NCI-H524 (cell line): ENCODE measurements around the gene CC2D1A.
"Not testable (repeated sequence)": the region's sequence is repeated elsewhere in the genome, so short reads cannot be mapped to it uniquely, and the experiment has no call there.

Experiments
- DNase-seq, 2 experiments: peaks; one replicate each; lab custom pipeline; 2025; lab: John Stamatoyannopoulos, UW

CC2D1A gene

DNA sequence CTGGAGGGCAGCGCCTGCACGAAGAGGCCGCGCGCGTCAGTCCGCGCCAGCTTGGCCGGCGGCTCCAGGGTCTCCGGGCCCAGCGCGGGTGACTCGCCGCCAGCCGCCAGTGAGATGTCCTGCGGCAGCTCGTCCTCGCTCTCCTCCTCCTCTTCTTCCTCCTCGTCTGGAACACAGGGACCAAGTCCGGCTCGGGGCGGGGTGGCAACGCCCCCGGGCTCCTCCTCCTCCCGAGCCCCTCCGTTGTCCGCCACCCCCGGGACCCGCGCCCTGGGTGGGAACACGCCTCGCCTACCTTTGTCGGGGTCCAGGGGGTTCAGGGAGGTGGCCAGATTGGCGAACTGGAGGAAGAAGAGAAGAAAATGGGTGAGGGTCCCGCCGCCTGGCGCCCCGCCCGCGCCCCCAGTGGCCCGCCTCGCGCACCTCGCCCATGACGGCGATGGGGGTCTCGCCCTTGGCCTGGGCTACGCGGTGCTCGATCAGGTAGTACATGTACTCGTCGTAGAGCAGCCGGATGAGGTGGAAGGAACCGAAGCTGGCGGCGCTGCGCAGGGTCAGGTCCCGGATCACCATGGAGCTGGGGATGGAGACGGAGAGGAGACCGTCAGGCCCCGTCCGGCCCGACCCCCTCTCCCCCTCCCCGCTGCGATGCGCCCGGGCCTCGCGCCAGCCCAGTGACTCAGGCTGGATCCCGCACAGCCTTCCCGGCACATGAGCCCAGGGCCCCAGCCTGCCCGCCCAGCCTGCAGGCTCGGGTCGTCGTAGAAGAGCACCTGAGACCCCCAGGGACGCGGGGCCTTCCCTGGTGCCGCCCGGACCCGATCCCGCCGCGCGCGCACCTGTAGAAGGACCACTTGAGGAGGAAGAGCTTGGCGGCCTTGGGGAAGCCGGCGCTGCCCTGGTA, 57.0 kb downstream of the CC2D1A start:
- no peak for DNase-seq

DNA sequence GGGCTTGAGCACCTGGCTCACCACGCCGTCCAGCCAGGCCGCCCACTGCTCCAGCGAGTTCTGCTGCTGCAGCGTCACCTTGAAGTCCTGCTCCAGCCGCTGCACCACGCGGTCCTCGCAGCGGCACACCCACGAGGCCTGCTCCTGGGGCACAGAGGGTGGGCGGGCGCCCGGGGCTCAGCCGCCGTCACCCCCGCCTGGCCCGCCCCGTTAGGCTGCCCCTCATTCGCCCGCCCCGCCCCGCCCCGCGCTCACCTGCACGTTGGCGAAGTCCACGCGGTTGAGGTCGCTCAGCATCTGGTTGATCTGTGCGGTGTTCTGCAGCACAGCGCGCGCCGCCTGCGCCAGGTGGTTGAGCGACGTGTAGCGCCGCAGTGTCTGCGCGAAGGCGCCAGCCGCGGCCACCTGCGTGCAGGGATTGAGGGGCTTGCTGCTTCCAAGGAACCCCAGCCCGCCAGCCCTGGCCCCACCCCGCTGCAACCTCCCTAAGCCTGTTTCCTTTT, 57.7 kb downstream of the CC2D1A start:
- no peak for DNase-seq

DNA sequence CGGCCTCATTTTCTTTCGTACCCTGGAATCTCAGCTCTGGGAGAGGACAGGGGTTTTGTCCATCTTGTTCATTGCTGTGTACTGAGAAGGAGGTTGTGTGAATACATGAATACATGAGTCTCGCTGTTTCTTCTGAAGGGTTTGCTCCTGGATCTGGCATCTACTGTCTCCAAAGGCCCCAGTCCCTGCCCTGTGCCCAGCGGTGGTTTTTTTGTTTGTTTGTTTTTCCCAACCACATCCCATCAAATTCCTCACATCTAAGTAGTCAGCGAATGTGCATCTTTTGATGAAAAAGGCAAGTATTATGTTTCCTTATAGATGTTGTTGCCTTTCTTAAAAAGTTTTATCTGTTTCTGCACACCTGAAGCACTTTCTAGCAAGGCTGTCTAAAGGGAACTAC, 58.8 kb downstream of the CC2D1A start:
- DNase-seq, result no peak

DNA sequence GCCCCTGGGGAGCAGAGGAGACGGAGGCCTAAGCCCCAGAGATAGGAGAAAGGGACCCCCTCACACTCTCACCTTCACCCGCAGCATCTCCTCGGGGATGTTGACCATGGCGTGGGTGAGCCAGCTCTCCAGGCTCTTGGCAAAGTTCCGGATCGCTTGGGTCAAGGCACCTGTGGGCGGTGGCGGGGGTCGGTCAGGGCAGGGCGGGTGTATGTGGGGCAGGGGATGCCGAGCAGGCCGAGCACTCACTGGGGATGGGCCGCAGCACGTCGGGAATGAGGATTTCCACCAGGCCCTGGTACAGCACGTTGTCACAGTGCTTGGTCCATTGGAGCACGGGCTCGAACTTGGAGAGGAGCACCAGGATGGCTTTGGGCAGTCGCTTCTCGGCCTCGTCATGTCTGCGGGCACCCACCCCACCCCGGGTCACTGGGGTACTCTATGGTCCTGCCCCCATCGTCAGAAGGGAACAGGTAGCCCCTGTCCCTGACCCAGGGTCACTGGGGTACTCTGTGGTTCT, 59.4 kb downstream of the CC2D1A start:
- DNase-seq, result no peak

DNA sequence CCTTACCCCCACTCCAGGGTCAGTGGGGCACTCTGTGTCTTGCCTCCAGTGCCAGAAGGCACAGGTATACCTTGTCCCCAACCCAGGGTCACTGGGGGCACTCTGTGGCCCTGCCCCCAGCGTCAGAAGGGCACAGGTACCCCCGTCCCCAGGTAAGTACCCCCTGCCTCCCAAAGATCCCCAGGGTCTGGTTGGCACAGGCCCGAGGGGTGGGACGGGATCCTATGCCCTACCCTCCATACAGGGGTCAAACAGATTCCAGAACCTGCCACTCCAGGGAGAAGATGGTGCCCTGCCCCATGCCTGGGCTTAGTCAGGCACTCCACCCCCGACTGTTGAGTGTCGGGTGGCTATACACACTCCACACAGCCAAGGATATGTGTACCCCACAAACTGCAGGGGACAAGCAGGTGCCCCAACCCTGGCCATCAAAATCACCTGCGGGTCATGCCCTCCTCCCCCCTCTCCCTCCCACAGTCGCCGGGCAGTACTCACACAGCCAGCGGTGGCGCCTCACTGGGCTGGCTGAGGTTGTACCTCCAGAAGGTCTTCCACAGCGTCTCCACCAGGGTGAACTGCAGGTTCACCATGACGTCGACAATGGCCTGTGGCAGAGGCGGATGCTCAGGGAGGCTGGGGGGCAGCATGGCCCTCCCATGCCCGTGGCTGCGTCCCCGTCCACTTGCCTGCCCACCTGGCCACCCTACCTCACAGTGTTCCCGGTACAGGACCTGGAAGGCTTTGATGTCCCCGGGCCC, 60.1 kb downstream of the CC2D1A start:
- no peak for DNase-seq

DNA sequence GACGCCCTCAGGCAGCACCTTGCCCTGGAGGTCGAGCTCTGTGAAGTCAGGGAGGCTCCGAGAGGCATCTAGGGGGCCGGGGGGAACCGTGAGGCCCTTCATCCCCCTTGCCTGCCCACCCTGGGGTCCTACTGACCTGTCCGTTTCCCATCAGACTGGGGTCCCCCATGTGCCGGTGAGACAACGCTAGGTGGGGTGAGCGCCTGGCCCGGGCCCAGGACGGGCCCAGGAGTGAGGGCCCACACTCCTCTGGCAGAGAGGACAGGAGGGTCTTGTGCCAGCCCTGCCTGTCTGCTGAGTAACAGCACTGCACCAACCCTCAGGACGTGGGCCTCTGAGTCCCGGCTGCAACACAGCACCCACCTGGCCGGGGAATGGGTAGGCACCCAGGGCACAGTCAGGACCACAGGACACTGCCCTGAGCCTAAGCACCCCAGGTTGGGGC, 60.7 kb downstream of the CC2D1A start:
- no peak for DNase-seq

DNA sequence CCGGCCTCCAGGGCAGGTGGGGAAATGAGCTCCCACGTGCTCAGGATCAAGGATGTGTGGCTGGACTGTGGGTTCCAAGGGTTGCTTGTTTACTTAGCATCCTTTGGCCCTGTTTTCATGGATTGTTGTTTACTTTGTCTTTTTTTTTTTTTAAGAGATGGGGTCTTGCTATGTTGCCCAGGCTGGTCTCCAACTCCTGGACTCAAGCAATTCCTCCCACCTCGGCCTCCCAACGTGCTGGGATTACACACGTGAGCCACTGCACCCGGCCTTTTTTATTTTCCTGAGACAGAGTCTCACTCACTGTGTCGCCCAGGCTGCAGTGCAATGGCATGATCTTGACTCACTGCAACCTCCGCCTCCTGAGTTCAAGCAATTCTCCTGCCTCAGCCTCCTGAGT, 61.2 kb downstream of the CC2D1A start:
- DNase-seq, result not testable (repeated sequence)

DNA sequence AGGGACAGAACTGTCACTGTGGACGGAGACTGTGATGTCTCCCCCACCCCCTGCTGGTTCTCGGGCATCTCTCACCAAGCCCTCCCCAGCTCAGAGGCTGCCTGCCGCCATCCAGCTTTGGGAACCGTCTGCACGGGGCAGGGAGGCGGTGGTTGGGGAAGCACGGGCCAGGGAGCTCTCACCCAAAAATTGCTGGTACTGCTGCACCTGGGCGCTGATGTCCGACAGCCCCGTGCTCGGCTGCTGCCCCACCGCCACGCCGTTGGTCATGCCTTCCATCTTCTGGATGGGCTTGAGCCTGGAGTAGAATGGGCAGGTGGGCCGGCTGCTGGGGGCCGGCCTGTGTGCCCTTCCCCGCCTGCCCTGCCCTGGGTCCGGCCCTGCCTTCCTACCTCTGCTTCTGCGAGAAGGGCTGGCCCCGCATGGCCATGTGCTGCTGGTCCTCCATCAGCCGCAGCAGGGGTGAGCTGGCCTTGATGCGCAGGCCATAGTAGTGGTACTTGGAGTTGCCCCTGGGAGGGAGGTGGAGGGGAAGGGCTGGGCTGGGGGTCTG, 62.5 kb downstream of the CC2D1A start:
- no peak for DNase-seq

DNA sequence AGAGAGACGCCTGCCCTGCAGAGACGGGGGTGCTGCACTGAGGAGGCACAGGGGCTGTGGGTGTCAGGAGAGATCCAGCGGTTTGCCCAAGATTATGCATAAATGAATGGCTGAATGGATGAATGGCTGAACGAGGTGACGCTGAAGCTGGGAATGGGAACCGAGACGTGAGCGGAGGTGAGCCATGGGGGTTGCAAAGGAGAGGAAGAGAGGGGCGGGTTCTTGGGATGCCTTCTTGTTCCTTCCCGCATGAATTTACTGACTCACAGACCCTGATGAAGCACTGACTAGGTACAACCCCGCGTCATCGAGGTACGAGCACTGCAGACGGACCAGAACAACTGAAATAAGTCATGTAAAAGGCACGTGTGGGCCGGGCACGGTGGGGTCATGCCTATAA, 63.0 kb downstream of the CC2D1A start:
- no peak for DNase-seq

DNA sequence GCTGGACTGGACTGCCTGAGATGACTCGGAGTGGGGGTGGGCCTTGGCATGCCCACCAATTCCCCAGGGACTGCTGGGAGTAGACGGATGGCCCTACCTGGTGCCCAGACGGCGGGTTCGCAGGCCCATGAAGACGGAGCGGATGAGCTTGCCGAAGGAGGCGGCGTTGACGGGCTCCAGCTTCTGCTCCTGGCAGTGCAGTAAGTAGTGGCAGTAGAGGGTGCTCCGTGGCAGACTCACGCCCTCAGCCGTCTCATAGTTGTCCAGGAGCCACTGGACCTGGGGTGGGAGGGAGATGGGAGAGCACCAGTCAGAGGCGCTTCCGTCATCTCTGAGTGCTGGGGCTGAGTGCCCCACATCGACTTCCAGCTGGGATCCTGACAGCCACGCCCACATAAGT, 63.9 kb downstream of the CC2D1A start:
- DNase-seq, result no peak

DNA sequence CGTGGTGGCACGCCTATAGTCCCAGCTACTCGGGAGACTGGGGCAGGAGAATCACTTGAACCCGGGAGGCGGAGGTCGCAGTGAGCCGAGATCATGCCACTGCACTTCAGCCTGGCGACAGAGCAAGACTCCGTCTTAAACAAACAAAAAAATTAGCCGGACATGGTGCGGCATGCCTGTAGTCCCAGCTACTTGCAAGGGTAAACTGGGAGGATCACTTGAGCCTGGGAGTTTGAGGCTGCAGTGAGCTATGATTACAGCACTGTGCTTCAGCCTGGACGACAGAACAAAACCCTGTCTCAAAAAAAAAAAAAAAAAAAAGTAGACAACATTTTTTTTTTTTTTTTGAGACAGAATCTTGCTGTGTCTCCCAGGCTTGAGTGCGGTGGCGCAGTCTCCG, 65.9 kb downstream of the CC2D1A start:
- not testable (repeated sequence) for DNase-seq

DNA sequence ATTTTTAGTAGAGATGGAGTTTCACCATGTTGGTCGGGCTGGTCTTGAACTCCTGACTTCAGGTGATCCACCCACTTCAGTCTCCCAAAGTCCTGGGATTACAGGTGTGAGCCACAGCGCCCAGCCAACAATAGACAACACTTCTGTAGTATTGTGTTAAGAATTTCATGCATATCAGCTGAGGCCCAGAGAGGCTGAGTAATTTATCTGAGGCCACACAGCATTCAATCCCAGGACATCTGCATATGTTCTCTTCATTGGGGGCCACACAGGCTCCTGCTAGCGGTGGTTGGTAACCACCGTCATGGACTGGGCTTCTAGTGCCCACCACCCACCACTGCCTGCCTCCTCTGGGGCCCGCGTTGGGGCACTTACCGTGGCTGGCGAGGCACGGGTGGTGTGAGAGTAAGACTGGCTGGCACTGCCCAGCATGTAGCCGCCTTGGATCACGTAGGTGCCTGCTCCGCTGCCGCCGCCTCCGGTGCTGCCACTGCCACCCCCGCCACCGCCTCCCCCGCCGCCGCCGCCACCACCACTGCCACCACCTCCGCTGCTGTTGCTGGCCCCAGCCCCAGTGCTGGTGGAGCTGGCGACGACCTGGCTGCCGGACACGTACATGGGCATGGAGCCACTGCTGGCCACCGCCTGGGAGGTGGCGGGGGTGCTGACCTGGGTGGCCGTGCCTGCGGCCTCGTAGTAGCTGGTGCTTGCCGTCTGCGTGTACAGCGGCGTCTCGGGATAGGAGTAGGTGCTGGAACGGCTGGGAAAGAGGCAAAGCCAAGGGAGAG, 66.6 kb downstream of the CC2D1A start:
- no peak for DNase-seq

DNA sequence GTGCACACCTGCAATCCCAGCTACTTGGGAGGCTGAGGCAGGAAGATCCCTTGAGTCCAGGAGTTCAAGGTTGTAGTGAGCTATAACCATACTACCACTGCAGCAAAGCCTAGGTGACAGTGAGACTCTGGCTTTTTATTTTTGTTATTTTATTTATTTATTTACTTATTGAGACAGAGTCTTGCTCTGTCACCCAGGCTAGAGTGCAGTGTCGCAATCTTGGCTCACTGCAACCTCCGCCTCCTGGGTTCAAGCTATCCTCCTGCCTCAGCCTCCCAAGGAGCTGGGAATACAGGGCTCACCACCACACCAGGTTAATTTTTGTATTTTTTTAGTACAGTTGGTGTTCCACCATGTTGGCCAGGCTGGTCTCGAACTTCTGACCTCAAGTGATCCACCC, 67.5 kb downstream of the CC2D1A start:
- DNase-seq, result not testable (repeated sequence)

DNA sequence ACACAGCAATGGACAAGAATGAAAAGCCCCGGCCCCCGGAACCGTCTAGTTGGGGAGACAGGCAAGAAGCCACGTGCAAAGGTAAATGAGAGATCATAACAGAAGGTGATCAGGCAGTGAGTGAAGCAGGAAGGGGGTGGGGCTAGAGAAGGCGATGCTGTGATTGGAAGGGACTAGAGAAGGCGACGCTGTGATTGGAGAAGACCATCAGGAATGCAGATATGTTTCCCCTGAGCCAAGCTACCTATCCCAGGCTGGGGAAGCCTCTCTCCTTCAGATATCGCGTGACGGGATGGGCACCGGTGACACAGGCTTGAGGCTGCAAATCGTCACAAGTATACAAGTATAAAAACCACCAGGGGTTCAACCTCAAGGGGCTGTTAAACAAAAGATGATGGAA, 68.1 kb downstream of the CC2D1A start:
- peak; percentile 10 to 51 for DNase-seq

DNA sequence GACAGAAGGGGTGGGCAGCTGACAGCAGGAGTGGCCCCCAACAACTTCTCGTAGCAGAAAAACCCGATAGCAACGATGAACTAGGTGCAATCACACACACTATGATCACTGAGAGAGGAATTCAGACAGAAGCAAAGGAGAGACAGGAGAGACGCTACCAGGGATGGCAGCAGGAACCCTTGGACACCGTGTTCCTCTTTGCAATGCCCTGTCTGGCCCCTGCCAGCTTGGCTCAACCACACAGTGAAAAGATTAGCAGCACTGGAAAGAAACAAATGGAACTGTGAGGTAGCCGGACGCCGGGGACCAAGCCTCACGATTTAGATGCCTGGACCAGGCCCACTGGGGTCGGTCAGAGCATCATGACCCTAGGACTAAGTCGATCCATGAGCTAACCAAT, 69.9 kb downstream of the CC2D1A start:
- DNase-seq, result no peak

DNA sequence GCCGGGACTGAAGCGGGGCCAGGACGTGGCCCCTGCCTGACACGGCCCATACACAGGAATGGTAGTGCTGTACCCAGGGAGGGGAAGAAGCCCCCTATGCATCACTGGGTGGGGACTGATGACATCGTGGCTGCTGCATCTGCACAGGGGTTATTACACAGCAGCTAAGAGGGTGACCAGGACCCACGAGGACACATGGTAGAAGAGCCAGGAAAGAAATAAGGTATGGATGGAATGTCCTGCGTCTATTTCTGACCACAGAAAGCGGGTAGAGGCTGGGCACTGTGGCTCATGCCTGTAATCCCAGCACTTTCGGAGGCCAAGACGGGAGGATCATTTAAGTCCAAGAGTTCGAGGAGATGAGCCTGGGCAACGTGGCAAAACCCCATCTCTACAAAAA, 70.4 kb downstream of the CC2D1A start:
- DNase-seq, result no peak

DNA sequence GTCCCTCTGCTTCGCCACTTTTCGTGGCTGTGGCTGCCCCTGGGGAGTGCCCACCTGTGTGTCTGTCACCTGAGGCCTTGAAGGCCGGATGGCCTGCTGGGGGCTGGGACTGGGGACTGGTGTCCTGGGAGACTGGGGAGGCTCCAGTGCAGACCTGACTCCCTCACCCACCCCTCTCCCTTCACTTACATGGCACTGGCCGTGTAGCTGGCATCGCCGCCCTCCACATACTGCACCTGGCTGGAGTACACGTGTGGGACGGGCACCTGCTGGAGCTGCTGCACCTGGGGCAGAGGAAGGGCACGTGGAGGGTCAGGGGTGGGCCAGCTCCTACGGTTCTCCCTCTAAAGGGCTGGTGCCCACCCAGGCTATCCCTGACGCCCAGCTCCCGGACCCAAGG, 71.8 kb downstream of the CC2D1A start:
- DNase-seq, result no peak

DNA sequence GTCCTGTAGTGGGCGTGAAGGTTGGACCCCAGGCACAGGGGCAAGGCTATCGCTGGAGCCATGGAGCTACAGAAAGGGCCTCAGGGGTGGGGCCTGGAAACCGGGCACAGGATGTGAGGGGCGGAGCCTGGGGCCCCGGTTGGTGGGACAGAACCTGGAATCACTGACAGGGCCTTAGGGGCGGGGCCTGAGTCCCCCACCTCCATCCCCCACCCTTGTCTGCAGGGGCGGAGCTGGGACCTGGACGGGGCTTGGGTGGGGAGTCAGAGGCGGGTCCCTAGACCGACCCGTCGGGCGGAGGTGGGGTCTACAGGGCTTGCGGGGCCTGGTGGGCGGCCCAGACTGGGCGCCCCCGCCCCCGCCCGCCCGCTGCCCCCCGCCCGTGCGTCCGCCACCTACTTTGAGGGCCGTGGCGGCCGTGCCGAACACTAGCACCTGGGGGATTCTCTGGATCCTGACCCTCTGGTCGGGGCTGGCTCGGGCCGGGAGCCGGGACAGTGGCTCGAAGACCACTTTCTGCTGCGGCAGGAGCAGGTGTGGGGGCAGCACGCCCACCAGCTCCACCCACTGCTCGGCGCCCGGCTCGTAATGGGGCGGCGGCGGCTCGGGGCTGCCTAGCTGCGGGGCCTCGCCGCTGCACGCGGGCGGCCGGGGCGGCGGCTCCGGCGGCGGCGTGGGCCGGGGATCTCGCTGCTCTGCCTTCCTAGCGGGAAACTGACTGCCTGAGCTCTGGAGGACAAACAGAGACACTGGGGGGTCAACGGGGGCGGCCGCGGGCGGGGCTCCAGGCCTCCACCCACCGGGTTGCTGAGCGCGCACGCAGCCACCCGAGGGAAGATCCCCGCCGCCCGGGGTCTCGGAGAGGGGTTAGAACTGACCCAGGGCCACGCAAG, 72.6 kb downstream of the CC2D1A start:
- no peak for DNase-seq

DNA sequence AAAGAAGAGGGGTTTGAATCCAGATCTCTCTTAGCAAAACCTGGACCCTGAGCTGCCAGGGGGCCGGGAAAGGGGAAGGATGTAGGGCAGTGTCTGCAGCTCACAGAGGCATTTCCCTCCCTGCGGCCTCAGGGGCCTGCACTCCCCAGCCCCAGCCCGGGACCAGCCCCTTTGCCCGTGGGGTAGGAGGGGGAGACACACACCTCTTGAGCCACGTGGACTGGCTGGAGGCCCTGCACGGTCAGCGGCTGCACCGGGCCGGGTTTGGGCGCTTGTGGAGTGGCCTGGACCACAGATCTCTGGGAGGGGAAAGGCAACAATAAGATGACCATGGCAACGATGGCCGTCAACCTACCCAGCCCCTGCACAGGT, 73.2 kb downstream of the CC2D1A start:
- DNase-seq, result no peak

DNA sequence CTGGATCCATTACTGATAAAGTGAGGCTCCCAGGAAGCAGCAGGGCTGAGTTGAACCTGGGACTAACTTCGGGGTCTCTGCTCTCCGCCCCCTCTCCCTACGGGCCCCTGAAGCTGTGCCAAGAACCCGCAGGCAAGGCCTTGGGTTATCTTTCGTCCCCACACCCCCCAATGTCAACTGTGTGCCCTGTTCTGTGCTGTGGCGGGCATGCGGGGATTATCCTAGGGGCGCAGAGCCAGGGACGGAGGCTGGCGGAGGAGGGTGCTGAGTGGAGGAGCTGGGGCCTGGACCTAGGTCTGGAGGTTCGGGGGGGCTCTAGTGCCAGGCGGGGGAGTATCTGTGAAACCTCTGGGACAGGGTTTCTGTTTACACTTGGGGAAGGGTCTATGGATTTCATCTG, 73.7 kb downstream of the CC2D1A start:
- no peak for DNase-seq

DNA sequence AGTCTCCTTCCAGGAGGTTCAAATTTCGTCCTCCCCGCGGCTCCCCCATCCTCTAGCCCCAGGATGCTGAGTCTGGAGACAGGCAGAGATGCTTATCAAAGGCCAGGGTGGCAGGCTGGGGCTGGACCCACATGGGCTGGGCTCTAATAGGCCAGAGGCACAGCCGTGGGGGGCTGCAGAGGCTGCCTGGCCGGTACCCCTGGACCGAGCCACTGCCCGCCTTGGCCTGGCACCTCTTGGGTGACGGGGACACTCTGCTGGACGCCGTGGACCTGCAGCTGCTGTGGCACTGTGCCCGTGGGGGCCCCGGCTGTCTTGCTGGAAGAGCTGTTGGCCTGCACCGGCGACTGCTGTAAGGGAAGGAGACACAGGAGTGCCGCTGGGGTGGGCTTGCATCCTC, 74.3 kb downstream of the CC2D1A start:
- no peak for DNase-seq
